HG03196 (cell line): ENCODE measurements around the gene NRG2.

ENCODE experiments used
- ATAC-seq: cut with Tn5 transposase; IDR thresholded peaks from one replicate; pipeline ENCODE4 v1.9.1; 2021; ENCODE audit not compliant: unreplicated experiment

The NRG2 gene

GRCh38 chr5:139951296-139951924 lies 91.7 kb downstream of the NRG2 start:
- no peak for ATAC-seq

DNA sequence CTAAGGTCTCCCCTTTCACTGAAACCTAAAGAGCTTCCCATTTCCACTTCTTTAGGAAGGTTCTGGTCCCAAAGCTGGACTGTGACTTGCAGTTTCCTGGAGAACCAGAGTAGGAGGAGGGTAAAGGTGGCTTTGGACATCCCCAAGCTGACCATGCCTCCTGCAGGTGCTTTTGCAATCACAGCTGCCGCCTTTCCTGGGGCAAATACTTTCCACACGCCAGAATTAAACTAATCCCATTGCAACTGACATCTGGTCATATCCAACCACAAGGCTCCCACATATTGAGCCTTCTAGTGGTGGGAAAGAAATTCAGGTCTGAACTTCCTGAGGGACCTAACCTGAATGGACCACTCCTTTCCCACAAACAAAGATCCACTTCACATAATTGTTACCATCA lies 92.7 kb downstream of the NRG2 start:
- ATAC-seq = no peak

GRCh38 chr5:139949710-139950109 lies 93.4 kb downstream of the NRG2 start:
- no peak for ATAC-seq

DNA sequence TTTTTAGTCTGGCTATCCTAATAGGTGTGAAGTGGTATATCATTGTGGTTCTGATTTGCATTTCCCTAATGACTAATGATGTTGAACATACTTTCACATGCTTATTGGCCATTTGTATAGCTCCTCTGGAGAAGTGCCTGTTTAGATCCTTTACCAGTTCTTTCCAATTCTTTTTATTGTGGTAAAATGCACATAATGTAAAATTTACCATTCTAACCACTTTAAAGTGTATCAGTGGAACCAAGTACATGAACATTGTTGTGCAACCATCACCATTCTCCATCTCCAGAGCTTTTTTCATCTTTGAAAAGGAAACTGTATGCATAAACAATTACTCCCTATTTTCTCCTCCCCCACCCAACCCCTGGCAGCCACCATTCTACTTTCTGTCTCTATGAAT lies 95.4 kb downstream of the NRG2 start:
- no peak for ATAC-seq

DNA sequence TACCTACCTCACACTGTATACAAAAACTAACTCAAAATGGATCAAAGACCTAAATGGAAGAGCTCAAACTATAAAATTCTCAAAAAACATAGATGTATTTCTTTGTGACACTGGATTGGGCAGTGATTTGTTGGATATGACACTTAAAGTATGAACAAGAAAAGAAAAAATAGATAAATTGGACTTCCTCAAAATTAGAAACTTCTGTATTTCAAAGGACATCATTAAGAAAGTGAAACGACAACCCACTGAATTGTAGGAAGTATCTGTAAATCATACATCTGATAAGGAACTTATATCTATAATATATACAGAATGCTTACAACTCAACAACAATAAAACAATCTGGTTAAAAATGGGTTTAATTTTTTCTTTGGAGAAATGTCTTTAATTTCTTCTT lies 96.7 kb downstream of the NRG2 start:
- ATAC-seq = no peak

DNA sequence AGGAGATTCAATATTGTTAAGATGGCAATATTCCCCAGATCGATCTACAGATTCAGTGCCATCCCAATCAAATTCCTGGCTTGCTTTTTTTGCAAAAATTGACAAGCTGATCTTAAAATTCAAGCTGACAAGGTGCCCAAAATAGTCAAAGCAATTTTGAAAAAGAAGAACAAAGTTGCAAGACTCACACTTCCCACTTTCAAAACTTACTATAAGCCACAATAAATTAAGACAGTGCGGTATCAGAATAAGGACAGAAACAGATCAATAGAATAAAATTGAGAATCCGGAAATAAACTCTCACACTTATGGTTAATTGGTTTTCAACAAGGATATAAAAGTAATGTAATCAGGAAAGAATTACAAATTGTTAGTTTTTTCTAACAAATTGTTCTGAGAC lies 97.1 kb downstream of the NRG2 start:
- ATAC-seq = no peak

DNA sequence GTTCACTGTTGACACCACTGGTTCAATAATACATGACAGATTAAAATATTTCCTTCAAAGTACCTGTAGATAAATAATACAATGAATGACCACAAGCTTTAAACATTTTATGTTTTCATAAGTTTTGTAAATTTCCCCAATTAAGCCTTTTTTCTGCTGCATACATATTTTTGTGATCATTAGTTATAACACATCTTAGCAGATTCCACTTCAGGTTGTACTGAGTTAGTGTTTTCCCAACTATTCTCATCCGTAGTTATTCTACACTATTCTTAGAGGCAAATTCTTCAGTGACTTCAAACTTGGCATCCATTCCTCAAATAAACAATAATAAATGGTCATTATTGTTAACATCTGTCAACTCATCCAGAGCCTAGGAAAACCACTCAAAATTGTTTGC lies 100.9 kb downstream of the NRG2 start:
- ATAC-seq = no peak

DNA sequence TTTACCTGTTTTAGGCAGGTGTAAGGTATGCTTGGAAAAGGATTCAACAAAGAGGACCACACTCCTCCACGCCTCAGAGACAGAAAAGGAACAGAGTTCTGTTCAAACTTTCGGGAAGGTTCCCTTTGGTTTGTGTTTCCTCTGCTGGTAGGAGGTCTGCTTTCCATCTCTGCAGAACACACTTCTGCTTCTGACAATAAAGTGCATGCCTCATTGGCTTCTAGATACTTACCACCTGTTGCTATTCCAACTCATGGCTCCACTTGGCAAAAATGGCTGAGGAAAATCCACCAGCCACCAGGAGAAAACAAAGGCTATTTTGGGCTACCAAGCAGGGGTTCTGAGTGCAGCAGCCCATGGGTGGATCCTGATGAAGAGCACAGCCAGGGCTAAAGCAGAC lies 112.7 kb downstream of the NRG2 start:
- no peak for ATAC-seq

DNA sequence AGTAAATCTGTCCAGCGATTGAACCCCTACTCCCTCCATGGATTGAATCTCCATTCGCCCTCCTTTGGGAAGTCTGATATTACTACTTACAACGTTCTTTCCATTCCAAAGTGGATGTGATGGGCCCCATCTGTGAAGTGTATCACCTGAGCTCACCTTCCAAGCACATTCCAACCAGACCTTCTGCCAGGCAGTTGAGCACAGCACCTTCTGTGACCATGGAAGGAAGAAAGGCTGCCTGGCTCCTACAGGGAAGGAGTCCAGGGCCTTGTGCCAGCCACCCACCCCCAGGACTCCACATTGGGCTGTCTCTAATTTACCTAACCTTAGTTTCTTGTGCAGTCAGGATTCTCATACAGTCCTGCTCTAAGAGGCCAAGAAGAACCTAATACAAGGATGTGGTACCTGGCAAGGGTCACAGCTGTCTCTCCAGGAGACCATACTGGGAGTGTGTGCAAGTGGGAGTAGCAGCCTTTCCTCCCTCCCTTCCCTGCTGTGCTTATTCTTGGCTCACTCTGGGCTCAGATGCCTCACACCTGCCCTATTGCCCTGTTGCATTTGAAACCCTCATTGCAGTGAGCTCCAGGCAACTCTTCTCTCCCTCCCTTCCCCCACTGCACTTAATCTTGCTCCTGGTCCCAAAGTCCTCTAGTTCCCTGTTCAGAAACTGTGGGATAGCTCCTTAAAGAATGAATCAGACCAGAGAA lies 116.1 kb downstream of the NRG2 start:
- ATAC-seq = no peak

GRCh38 chr5:139925650-139926640 lies 117.2 kb downstream of the NRG2 start:
- no peak for ATAC-seq

DNA sequence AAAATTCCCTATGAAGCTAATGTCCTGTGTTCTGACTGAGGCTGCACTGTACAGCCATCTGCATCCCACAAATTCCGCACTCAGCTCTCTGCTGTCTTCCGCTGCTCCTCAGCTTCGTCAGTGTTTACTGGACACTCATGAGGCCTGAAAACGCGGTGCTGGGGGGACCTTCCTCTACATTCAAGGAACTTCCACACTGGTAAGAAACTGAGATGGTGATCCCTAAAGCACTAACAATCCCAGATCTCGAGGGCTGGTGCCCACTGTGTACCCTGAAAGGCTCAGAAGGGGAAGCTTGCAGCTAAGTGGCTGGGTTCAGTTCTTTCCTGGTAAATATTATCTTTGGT lies 117.9 kb downstream of the NRG2 start:
- ATAC-seq = no peak

DNA sequence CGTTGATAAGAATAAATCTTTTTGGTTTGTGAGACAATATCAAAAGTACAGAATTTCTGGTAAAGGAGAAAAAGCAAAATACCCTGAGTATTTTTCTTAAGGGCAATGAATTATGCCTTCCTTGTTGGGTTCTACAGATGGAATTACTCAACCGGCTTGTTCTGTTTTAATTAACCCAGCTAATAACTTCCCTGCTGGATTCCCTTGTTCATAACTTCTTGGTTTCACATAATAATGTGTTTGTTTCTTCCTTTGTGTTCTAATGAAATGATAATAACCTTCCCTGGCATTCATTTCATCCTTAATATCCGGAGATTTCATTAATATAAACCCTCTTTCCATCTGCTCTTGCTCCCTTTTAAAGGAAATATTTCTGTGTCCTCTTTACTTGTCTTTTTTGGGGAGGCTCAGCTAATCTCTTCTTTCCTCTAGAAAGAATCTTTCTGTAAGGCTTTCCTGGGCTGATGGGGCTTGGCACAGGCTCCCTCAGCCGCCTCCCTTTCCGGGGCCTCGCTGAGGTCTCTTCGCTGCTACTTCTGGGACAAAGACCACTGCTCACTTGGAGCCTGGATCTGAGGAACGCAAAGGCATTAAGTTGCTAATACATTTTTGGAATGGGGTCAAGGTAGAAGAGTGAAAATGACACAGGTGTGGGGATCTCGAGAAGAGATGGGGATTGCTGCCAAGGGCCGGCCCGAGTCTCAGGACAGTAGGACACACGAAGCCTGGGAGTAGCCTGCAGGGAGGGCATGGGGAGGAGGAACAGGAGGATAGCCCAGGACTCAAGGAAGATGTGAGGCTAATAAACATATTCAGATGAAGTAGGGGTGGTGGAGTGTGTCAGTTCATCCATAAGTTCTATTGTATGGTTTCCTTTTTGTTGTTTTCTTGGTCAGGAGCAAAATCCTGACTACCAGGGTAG lies 118.5 kb downstream of the NRG2 start:
- ATAC-seq = no peak

- ATAC-seq = no peak
These were observed 123.8 kb downstream of the NRG2 start for GRCh38 chr5:139919308-139919707.

GRCh38 chr5:139915834-139916233 lies 127.3 kb downstream of the NRG2 start:
- no peak for ATAC-seq

DNA sequence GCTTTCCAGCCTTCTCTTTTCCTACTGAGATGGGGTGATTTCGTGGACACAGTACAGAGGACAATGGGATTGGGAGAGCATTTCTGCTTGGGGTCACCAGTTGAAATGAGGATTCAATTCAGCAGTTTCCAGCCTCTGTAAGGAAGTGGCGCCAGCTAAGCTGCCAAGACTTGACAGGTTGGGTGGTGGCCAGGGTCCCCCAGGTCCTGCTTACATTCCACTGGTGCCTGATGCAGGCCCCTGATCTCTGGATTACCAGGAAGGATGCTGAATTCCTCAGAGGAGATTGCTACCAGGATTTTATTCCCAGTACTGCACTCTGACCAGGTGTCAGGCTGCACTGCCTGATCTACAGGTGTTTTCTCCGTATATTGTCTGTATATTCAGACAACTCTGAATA lies 127.8 kb downstream of the NRG2 start:
- ATAC-seq = no peak

DNA sequence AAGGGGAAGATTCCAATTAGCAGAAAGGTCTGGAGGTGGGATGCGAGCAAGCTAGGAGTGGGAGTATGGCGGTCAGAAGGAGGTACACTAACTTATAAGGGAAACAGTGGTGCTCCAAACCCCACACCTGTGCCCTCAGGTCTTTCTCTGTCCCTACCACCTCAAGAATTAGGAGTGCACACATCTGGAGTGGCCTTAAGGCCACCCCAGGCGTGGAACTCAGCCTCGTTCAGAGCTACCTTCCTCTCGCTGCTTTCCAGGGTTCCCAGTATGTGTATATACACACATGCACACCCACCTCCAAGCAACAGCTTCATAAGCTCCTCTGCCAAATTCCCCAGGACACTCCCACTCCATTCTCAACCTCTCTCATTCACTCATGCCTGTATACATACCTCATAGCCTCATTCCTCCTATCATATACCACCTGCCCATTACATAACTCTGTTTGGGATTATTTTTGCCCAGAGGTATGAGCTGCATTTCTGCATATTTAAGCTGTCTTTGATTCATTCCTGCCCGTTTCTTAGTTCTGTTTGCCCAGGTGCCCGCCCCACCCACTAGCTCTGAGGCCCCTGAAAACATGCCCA lies 128.8 kb downstream of the NRG2 start:
- ATAC-seq = no peak

DNA sequence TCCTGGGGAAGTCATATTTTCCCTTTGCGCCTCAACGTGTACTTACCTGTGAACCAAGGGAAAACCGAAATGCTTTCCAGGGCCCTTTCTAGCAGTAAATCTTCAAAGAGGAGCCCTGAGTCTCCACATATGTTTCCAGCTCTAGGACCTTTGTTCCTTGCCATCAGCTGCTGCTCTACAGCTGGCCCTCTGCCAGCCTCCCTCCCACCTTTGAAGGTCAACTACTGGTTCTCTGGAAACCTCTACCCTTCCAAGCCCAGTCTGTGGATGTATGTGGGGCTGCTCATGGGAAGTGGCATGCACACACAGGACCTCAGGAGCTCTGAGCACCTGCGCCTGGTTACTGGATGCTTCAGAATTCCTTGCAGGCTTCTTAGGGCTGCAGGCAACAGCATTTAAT lies 130.3 kb downstream of the NRG2 start:
- no peak for ATAC-seq

GRCh38 chr5:139912158-139912557 lies 130.9 kb downstream of the NRG2 start:
- ATAC-seq = no peak

- no peak for ATAC-seq
These were observed 131.5 kb downstream of the NRG2 start for GRCh38 chr5:139911425-139912120.

- ATAC-seq = no peak
These were observed 132.2 kb downstream of the NRG2 start for GRCh38 chr5:139910901-139911300.
